ENCODE measurements around the gene PPID.

DNA sequence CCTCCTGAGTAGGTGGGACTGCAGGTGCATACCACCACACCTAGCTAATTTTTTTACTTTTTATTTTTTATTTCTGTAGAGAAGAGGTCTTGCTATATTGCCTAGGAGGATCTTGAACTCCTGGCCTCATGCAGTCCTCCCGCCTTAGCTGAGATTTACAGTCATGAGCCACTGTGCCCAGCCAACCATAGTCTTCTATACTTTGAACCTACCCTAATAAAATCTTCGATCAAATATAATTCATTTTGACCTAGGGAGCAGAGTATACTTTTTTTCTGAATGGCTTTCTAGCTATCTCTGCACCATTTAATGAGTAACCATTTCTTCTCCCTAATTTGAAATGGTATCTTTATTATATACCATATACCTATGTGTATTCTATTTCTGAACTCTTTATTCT, 44.4 kb downstream of the PPID start:
- TF ChIP-seq, protein P1, sequence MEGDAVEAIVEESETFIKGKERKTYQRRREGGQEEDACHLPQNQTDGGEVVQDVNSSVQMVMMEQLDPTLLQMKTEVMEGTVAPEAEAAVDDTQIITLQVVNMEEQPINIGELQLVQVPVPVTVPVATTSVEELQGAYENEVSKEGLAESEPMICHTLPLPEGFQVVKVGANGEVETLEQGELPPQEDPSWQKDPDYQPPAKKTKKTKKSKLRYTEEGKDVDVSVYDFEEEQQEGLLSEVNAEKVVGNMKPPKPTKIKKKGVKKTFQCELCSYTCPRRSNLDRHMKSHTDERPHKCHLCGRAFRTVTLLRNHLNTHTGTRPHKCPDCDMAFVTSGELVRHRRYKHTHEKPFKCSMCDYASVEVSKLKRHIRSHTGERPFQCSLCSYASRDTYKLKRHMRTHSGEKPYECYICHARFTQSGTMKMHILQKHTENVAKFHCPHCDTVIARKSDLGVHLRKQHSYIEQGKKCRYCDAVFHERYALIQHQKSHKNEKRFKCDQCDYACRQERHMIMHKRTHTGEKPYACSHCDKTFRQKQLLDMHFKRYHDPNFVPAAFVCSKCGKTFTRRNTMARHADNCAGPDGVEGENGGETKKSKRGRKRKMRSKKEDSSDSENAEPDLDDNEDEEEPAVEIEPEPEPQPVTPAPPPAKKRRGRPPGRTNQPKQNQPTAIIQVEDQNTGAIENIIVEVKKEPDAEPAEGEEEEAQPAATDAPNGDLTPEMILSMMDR (IDR thresholded peaks at IDR 0.05): no peak
- no peak for TF ChIP-seq POLR2A (IDR thresholded peaks at IDR 0.05)

All from ovary (tissue), 3 donors.